NCI-H2029 treated with DMSO at 0.1 percent for 48 hours (cell line): Measurements from ENCODE around the gene OAS3.
"Not testable (repeated sequence)": the region's sequence is repeated elsewhere in the genome, so short reads cannot be mapped to it uniquely, and the experiment has no call there.

ENCODE experiments used
- DNase-seq: peaks from one replicate; lab custom pipeline; 2025; lab: John Stamatoyannopoulos, UW

The OAS3 gene

DNA sequence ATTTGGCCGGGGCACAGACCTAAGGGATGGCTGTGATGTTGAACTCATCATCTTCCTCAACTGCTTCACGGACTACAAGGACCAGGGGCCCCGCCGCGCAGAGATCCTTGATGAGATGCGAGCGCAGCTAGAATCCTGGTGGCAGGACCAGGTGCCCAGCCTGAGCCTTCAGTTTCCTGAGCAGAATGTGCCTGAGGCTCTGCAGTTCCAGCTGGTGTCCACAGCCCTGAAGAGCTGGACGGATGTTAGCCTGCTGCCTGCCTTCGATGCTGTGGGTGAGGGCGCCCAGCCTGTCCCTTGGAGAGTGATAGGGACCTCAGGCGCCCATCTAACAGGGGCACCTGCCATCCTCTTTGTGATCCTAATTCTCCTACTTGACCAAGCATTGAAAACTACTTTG lies 12.4 kb downstream of the OAS3 start:
- no peak for DNase-seq

DNA sequence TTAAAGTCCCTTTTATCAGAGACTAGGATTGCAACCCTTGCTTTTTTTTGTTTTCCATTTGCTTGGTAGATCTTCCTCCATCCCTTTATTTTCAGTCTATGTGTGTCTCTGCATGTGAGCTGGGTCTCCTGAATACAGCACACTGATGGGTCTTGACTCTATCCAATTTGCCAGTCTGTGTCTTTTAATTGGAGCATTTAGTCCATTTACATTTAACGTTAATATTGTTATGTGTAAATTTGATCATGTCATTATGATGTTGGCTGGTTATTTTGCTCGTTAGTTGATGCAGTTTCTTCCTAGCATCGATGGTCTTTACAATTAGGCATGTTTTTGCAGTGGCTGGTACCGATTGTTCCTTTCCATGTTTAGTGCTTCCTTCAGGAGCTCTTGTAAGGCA lies 18.9 kb downstream of the OAS3 start:
- not testable (repeated sequence) for DNase-seq

GRCh38 chr12:112961074-112961473 lies 22.8 kb downstream of the OAS3 start:
- DNase-seq, result no peak

- DNase-seq, result no peak
Observed at GRCh38 chr12:112961536-112961935, 23.3 kb downstream of the OAS3 start.

DNA sequence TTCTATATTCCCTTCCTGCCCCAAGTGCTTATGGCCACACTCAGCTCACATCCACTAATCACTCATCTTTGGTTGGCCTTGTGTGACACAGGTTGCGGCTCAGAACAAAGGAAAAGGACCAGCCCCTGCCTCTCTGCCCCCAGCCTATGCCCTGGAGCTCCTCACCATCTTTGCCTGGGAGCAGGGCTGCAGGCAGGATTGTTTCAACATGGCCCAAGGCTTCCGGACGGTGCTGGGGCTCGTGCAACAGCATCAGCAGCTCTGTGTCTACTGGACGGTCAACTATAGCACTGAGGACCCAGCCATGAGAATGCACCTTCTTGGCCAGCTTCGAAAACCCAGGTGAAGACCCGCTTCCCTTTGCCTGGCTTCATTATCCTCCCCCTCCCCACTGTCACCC lies 24.3 kb downstream of the OAS3 start:
- DNase-seq, result no peak

DNA sequence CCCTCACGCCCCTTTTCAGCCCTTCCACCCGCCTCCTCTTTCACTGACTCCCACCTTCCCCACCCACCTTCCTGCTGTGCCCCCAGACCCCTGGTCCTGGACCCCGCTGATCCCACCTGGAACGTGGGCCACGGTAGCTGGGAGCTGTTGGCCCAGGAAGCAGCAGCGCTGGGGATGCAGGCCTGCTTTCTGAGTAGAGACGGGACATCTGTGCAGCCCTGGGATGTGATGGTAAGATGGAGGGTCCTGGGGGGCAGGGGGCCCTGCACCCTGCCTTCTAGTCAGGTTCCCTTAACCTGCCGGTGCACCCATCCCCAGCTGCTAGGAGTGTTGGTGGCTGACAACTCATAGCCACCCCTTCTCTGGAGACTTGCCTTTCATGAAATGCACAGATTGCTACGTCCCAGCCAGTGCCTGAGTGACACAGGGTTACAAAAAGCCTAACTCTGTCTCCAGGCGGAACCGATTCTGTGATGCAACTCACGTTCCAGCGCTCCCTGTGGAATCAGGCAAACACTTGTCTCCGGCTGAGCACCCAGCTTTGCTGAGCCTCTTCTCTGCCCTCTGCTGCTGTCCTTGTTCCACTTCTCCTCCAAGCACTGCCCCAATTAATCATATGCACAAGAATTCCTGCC lies 25.1 kb downstream of the OAS3 start:
- no peak for DNase-seq

- DNase-seq, result no peak
Observed at GRCh38 chr12:112964067-112964670, 25.9 kb downstream of the OAS3 start.

DNA sequence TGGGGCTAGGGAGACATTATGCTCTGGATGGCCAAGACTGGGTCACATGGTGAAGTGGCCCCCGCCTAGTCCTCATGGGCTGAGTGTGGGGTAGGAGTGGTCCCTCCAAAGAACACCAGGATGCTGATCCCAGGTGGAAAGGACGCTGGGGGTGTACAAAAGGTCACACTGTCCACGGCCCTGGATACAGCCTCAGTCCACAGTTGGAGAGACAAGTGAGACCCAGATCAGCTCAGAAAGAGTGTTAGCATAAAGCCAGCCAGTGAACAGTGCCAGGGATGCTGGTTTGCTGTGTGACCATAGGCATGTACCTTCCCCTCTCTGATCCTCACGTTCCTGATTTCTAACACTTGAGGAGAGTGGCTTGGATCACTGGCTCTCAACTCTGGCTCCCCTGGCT lies 26.6 kb downstream of the OAS3 start:
- no peak for DNase-seq

DNA sequence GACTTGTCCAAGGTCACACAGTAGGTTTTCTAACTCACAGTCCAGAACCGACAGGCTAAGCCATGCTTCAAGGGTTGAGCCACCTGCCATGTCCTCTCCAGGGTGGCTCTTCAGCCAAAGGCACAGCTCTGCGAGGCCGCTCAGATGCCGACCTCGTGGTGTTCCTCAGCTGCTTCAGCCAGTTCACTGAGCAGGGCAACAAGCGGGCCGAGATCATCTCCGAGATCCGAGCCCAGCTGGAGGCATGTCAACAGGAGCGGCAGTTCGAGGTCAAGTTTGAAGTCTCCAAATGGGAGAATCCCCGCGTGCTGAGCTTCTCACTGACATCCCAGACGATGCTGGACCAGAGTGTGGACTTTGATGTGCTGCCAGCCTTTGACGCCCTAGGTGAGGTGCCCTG lies 27.4 kb downstream of the OAS3 start:
- no peak for DNase-seq

- no peak for DNase-seq
Observed at GRCh38 chr12:112967306-112967705, 29.0 kb downstream of the OAS3 start.

- DNase-seq, result no peak
Observed at GRCh38 chr12:112967858-112968257, 29.6 kb downstream of the OAS3 start.

DNA sequence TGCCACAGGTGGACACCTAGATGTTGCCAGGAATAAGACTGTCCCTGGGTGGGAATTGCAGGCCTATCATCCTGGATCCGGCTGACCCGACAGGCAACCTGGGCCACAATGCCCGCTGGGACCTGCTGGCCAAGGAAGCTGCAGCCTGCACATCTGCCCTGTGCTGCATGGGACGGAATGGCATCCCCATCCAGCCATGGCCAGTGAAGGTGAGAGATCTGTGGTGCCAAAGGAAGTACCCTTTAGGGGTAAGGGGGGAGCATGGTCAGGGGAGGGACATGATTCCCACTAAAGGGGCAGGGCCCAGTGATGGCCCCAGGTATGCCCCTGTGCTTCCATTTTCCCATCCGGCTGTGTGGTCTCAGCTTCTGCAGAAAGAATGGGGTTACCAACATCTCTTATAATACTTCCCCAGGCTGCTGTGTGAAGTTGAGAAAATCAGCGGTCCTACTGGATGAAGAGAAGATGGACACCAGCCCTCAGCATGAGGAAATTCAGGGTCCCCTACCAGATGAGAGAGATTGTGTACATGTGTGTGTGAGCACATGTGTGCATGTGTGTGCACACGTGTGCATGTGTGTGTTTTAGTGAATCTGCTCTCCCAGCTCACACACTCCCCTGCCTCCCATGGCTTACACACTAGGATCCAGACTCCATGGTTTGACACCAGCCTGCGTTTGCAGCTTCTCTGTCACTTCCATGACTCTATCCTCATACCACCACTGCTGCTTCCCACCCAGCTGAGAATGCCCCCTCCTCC lies 31.5 kb downstream of the OAS3 start:
- no peak for DNase-seq

DNA sequence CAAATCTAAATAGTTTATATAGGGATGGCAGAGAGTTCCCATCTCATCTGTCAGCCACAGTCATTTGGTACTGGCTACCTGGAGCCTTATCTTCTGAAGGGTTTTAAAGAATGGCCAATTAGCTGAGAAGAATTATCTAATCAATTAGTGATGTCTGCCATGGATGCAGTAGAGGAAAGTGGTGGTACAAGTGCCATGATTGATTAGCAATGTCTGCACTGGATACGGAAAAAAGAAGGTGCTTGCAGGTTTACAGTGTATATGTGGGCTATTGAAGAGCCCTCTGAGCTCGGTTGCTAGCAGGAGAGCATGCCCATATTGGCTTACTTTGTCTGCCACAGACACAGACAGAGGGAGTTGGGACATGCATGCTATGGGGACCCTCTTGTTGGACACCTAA lies 32.1 kb downstream of the OAS3 start:
- DNase-seq, result no peak

DNA sequence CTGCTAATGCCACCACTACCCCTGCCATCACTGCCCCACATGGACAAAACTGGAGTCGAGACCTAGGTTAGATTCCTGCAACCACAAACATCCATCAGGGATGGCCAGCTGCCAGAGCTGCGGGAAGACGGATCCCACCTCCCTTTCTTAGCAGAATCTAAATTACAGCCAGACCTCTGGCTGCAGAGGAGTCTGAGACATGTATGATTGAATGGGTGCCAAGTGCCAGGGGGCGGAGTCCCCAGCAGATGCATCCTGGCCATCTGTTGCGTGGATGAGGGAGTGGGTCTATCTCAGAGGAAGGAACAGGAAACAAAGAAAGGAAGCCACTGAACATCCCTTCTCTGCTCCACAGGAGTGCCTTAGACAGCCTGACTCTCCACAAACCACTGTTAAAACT lies 33.0 kb downstream of the OAS3 start:
- no peak for DNase-seq

GRCh38 chr12:112973011-112973735 lies 34.9 kb downstream of the OAS3 start:
- no peak for DNase-seq

DNA sequence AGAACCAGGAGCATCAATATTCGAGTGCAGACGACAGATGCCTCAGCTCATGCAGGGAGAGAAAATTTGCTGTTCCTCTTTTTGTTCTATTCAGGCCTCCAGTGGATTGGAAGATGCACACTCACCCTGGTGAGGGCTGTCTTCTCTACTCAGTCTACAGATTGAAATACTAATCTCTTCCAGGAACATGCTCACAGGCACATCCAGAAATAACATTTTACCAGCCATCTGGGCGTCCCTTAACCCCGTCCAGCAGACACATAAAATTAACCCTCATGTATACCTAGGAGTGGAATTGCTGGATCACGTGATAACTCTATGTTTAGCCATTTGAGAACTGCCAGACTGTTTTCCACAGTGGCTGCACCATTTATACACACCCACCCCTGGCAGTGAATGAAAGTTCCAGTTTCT lies 35.6 kb downstream of the OAS3 start:
- no peak for DNase-seq

DNA sequence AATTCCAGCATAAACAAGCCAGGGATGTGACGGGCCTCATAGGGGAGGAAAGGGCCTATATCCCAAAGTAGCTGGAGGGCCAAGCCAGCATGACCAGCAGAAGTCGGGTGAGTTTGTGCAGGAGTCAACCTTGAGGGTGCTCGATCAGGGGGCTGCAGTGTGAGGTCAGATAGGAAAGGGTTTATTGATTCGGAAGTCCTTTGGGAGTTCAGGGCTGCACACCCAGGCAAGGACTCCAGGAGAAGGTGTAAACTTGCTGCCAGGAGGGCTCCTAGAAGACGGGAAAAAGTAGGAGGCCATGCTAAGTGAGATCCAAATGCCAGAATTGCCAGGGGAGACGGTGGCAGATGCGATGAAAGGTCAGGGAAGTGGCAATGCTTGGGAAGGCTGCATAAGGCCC lies 36.6 kb downstream of the OAS3 start:
- DNase-seq, result no peak

GRCh38 chr12:112977139-112977538 lies 38.9 kb downstream of the OAS3 start:
- DNase-seq, result no peak

GRCh38 chr12:112977641-112978040 lies 39.4 kb downstream of the OAS3 start:
- DNase-seq, result no peak

DNA sequence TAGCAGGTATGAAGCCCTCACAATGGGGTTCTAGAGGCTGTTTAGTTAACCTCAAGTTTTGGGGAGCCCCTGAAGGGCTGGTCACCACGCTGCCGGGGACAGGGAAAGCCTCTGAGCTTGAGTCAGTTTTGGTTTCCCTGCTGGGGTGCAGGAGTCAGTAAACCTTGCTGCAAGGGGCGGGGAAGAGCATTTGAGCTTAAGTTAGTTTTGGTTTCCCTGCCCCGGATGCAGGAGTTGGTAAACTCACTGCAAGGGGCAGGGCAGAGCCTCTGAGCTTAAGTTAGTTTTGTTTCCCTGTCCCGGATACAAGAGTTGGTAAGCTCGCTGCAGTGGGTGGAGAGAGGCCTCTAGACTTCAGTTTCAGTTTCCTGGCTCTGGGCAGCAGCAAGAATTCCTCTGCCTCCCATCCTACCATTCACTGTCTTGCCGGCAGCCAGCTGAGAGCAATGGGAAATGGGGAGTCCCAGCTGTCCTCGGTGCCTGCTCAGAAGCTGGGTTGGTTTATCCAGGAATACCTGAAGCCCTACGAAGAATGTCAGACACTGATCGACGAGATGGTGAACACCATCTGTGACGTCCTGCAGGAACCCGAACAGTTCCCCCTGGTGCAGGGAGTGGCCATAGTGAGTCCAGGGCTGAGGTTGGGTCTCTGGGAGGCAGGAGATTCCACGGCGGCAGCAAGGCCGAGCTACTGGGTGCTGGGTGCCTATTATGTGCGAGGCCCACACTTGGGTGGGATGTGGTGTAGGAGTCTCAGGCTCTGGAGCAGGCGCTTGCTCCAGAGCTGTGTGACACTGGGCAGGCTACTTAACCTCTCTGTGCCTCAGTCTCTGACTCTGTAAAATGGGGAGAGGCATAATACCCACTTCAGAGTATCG lies 40.1 kb downstream of the OAS3 start, which contains the start of gene OAS2:
OAS2 (plus strand) TSS at position 357 of the 878 bp plus-strand sequence; CDS start at position 447, 90 bp downstream.
- DNase-seq, result no peak

DNA sequence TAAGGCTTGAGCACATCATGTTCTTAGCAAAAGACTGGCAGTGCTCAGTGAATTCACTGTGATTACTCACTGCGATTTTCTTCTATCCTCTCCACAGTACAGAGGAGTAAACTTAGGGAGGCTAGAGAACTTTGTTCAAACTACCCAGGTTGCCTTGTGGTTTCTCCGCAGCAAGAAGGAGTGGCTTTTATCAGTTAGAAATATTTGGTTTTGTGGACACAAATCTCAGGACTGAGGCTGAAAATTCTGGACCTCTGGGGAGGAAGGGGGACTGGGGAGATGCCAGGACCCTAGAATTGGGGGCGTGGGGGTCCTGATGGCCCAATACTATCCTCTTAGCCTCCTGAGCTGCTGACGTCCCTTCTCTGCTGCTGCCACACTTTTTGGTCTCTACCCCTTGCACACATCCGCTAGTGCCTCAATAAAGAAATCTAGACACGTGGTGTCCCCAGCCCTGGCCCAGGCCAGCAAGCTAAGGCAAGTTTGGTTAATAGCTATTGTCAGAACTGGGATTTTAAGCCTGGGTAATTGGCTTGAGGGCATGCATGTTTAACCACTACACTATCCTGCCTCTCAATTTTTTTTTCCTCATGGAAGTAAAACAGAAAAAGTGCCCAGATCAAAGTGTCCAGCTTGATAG lies 40.9 kb downstream of the OAS3 start:
- no peak for DNase-seq
